Activated naive CD8-positive, alpha-beta T cell (primary cell): Measurements from ENCODE around the gene SLC17A2.

Source experiments
- H3K27ac Mint-ChIP-seq: one replicate; pipeline ENCODE4 v1.8.0; 2021; ENCODE audit warnings: mixed read lengths
- H3K27me3 Mint-ChIP-seq: one replicate; pipeline ENCODE4 v1.8.0; 2021; ENCODE audit warnings: mixed read lengths
- H3K36me3 Mint-ChIP-seq: one replicate; pipeline ENCODE4 v1.8.0; 2021; ENCODE audit warnings: mixed read lengths
- H3K4me1 Mint-ChIP-seq: one replicate; pipeline ENCODE4 v1.8.0; 2021; ENCODE audit warnings: low read depth, mixed read lengths
- H3K4me3 Mint-ChIP-seq: one replicate; pipeline ENCODE4 v1.8.0; 2021; ENCODE audit warnings: mild to moderate bottlenecking, mixed read lengths
- H3K9me3 Mint-ChIP-seq: one replicate; pipeline ENCODE4 v1.8.0; 2021; ENCODE audit warnings: low read depth, mixed read lengths

The SLC17A2 gene, protein sequence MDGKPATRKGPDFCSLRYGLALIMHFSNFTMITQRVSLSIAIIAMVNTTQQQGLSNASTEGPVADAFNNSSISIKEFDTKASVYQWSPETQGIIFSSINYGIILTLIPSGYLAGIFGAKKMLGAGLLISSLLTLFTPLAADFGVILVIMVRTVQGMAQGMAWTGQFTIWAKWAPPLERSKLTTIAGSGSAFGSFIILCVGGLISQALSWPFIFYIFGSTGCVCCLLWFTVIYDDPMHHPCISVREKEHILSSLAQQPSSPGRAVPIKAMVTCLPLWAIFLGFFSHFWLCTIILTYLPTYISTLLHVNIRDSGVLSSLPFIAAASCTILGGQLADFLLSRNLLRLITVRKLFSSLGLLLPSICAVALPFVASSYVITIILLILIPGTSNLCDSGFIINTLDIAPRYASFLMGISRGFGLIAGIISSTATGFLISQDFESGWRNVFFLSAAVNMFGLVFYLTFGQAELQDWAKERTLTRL

DNA sequence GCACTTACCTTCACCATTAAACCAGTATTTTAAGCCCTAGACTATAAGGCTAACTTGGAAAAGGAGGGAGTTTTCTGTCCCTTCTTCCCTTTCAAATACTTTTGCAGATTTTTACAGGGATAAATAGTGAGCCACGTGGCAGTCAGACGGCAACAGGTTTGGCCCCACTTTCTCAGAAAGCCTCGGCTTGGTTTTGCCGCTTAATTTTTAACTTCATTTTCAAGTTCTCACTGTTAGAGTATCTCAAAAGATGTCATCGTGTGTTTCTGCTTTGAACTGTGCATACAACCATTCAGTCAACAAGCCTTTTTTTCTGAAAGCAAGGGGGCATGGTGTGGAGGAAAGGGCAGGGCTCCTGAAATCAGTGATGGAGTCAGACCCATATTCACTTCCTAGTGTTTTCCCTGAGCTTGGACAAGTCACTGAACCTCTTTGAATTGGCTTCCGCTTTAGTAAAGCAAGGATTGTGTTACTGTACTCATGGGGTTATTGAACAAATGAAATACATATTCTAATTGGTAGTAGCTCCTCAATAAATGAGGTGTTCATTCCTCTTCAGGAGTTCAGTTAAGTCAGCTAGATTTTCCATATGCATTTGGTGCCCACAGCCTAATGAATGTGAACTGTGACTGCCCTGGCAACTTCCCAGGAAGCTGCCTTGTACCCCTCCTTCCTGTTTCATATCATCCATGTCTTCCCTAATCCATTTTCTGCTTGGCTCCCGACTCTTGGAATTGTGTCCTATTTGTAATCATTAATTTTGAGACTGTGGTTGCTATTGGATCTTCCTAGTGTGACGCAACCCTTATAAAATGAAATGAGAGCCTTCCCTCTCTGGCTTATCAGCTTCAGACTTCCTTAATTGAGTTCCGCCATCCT lies at the start of gene SLC17A2:
Gene SLC17A2, minus strand, starts transcription at position 160 of the 879 bp plus-strand sequence. CDS start 4,895 bp downstream, outside the sequence.
- Mint-ChIP-seq H3K4me1 (no peaks in the 10 kb centered on the region), H3K9me3 (no peaks in the 10 kb centered on the region), H3K36me3 (peaks cover 2% of the 10 kb centered on the region), H3K27me3 (peaks cover 1% of the 10 kb centered on the region), H3K4me3 (no peak within 1 kb of the TSS), H3K27ac (no peak within 1 kb of the TSS)

DNA sequence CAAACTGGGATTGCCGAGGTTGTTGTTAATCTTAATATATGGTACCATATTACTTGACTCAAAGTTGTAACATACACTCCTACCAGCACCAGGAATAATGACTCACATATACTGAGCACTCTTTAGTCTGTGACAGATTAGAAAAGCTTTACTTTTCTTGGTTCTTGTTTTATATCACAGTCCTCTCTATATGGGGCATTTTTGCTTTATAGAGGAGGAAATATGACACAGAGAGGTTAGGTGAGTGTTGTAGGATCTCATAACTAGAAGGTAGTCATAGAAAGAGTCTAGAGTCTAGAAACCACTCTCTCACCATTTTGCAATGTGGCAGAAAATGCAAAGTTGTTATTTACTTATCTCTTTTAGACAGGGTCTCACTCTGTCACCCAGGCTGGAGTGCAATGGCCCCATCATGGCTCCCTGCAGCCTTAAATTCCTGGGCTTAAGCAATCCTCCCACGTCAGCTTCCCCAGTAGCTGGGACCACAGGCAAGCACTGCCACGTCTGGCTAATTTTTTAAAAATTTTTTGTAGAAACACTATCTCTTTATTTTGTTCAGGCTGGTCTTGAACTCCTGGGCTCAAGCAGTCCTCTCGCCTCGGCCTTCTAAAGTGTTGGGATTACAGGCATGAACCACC lies 45.6 kb upstream of the SLC17A2 start:
- Mint-ChIP-seq H3K36me3 (peaks cover 5% of the 10 kb centered on the region), H3K4me1 (peaks cover 21% of the 10 kb centered on the region), H3K9me3 (no peaks in the 10 kb centered on the region), H3K27me3 (no peaks in the 10 kb centered on the region), H3K27ac (peak overlapping the region; percentile 35), H3K4me3 (no peak overlapping the region)

DNA sequence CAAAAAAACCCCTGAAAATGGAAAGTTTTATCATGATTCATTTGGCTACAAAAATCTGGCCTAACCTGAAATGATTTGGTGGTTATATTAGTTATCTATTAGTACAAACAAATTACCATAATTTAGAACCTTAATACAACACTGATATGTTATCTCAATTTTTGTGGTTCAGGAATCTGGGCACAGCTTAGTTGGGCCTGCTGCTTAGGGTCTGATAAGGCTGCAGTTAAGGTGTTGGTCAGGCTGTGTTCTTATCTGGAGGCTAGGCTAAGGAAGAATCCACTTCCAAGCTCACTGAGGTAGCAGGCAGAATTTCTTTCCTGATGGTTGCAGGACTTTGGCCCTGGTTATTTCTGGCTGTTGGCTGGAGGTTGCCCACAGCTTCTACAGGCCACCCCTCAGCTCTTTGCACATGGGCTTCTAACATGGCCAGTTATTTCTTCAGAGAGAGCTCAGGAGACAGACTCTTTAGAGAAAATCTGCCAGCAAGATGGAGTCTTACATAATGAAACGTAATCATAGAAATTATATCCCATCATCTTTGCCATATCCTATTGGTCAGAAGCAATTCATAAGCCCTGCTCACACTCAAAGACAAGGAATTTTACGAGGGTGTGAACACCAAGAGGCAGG lies 43.5 kb upstream of the SLC17A2 start:
- H3K27me3 Mint-ChIP-seq: no peaks in the 10 kb centered on the region
- H3K9me3 Mint-ChIP-seq: no peaks in the 10 kb centered on the region
- H3K36me3 Mint-ChIP-seq: peaks cover 9% of the 10 kb centered on the region
- no peak overlapping the region for H3K4me3 Mint-ChIP-seq
- peaks cover 32% of the 10 kb centered on the region for H3K4me1 Mint-ChIP-seq
- no peak overlapping the region for H3K27ac Mint-ChIP-seq

DNA sequence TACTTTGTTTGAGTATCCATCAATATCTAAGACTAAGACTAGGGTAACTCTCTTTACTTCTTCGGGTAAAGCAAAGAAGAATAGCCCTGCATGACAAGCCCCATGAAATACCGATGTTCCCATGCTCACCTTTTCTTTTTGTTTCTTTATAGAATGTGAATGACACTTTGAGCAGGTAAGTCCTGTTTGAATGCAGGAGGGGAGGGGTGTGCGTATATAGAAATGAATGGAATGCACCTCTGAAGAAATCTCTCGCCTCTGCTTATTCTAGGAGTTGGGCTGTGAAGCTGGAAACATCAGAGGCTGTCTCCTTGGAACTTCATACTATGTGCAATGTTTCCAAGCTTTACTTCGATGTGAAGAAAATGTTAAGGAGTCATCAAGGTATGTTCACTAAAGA lies 42.4 kb upstream of the SLC17A2 start:
- H3K4me3 Mint-ChIP-seq: no peak overlapping the region
- H3K27ac Mint-ChIP-seq: peak overlapping the region; percentile 18
- H3K36me3 Mint-ChIP-seq: peaks cover 18% of the 10 kb centered on the region
- H3K9me3 Mint-ChIP-seq: no peaks in the 10 kb centered on the region
- H3K27me3 Mint-ChIP-seq: no peaks in the 10 kb centered on the region
- peaks cover 43% of the 10 kb centered on the region for H3K4me1 Mint-ChIP-seq

DNA sequence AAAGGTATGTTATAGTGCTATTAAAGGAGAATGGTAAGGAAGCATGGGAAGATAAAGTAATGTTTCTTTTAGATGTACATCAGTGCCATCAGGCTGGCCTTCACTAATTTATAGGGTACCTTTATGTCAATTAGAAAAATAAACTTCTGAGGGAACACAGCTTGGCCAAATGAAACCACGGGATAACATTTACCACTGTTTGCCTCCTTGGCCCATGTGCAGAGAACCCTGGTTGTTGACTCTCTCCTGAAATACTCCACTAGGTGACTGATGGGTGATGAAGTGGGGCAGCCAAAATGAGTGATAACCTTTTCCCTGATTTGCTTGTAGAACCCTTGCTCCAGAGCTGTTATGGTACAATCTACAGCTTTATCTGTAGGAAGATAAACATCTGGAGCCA lies 41.6 kb upstream of the SLC17A2 start:
- Mint-ChIP-seq H3K27ac (peak overlapping the region; percentile 0), H3K36me3 (peaks cover 21% of the 10 kb centered on the region), H3K9me3 (no peaks in the 10 kb centered on the region), H3K4me3 (no peak overlapping the region), H3K4me1 (peaks cover 49% of the 10 kb centered on the region), H3K27me3 (no peaks in the 10 kb centered on the region)

DNA sequence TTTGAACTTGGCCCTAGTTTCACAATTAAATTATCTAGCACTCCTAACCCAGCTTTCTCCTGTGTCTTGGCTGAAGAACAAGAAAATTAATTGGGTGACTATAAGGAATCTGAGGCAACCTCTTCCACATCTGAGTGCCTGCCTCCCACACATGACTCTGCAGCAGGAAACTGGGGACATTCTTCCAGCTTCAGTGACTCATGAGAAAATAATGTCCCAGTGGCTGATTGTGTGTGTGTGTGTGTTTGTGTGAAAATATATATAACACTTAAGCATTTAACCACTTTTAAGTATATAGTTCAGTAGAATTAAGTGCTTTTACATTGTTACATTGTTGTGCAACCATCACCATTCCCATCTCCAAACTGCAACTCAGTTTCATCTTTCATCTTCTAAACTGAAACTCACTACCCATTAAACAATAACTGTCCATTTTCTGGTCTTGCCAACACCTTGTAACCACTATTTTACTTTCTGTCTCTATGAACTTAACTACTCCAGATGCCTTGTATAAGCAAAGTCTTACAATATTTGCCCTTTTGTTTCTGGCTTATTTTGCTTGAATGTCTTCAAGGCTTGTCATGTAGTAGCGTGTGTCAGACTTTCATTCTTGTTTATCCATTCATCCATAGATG lies 40.8 kb upstream of the SLC17A2 start:
- Mint-ChIP-seq H3K4me1 (peaks cover 51% of the 10 kb centered on the region), H3K27me3 (no peaks in the 10 kb centered on the region), H3K4me3 (no peak overlapping the region), H3K36me3 (peaks cover 29% of the 10 kb centered on the region), H3K9me3 (no peaks in the 10 kb centered on the region), H3K27ac (peak overlapping the region; percentile 2)

DNA sequence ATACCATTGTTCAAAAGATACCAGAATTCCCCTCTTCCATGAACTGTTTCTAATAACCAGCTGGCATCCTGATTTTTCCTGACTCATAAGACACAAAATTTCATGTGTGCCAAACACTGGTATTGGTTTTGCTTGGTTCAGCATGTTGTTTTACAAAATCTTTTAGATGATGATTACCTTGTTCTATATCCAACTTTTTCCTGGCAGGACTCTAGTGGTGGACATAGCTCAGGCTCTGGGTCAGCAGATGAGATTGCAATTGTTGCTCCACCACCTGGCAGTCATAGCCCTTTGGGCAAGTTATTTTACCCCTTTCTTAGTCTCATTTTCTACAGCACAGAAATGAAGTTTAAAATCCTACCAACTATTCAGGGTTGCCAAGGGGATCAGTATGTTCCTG lies 38.3 kb upstream of the SLC17A2 start:
- Mint-ChIP-seq H3K27ac (no peak overlapping the region), H3K4me3 (peak overlapping the region; percentile 55), H3K4me1 (peaks cover 68% of the 10 kb centered on the region), H3K9me3 (no peaks in the 10 kb centered on the region), H3K36me3 (peaks cover 30% of the 10 kb centered on the region), H3K27me3 (no peaks in the 10 kb centered on the region)

DNA sequence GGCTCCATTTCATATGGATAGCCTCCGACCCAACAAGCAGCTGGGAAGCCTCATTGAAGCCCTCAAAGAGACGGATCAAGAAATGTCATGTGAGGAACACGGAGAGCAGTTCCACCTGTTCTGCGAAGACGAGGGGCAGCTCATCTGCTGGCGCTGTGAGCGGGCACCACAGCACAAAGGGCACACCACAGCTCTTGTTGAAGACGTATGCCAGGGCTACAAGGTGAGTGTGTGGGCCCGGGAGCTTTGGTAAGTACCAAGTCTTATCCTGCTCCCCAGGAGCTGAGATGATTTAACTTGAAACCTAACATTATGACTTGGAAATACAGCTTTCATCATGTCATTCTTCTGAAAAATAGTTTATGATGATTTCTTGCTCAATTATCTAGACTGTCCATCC lies 36.2 kb upstream of the SLC17A2 start:
- Mint-ChIP-seq H3K36me3 (peaks cover 30% of the 10 kb centered on the region), H3K27me3 (no peaks in the 10 kb centered on the region), H3K4me1 (peaks cover 82% of the 10 kb centered on the region), H3K4me3 (peak overlapping the region; percentile 76), H3K9me3 (no peaks in the 10 kb centered on the region), H3K27ac (peak overlapping the region; percentile 64)

DNA sequence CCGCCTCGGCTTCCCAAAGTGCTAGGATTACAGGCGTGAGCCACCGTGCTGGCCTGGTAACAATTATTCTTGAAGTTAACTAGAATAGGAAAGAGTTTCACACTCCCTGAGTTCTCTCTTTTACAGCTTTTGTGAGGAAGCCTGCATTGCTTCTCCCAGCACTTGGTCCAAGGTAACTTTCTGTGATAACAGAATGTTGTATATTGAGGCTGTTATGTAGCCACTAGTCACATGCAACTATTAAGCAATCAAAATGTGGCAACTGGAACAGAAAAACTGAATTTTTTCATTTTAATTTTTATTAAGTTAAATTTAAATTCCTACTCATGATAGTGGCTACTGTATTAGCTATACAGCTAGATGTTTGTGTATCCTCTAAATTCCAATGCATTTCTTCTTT lies 34.6 kb upstream of the SLC17A2 start:
- H3K4me1 Mint-ChIP-seq: peaks cover 87% of the 10 kb centered on the region
- H3K9me3 Mint-ChIP-seq: peaks cover 5% of the 10 kb centered on the region
- peaks cover 30% of the 10 kb centered on the region for H3K36me3 Mint-ChIP-seq
- H3K27ac Mint-ChIP-seq: peak overlapping the region; percentile 30
- H3K27me3 Mint-ChIP-seq: no peaks in the 10 kb centered on the region
- H3K4me3 Mint-ChIP-seq: peak overlapping the region; percentile 76

DNA sequence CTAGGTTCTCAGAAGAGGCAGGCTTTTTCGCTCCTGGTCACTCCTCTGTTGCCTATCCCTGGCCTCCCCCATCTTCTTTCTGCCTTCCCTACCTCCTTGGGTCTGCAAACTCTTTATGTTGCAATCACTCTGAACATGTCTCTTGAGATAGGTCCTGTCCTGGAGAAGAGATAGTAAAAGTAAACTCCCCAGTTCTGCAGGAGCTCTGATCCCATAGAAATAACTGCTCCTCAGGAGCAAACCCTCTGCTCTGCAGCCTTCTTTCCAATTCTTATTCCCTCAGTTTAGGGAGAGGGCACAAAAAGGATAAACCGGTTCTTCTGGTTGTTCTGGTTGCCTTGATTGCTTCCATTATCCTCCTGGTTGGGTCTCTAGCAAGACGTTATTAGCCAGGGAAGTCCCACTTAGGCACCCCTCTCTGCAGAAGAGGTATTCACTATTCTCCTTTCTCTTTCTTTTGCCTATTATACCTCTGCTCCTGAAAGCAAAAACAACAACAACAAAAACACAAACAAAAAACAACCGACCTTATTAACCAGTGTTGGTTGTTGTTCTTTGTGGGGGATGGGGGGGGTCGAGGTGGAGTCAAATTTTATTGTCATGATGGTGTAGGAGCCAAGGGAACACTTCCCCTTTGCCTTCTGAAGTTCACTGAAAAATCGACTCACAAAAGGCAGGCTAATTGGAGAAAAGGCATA lies 33.1 kb upstream of the SLC17A2 start:
- no peaks in the 10 kb centered on the region for H3K27me3 Mint-ChIP-seq
- H3K4me3 Mint-ChIP-seq: peak overlapping the region; percentile 96
- peaks cover 5% of the 10 kb centered on the region for H3K9me3 Mint-ChIP-seq
- peaks cover 92% of the 10 kb centered on the region for H3K4me1 Mint-ChIP-seq
- H3K27ac Mint-ChIP-seq: peak overlapping the region; percentile 89
- H3K36me3 Mint-ChIP-seq: peaks cover 23% of the 10 kb centered on the region

DNA sequence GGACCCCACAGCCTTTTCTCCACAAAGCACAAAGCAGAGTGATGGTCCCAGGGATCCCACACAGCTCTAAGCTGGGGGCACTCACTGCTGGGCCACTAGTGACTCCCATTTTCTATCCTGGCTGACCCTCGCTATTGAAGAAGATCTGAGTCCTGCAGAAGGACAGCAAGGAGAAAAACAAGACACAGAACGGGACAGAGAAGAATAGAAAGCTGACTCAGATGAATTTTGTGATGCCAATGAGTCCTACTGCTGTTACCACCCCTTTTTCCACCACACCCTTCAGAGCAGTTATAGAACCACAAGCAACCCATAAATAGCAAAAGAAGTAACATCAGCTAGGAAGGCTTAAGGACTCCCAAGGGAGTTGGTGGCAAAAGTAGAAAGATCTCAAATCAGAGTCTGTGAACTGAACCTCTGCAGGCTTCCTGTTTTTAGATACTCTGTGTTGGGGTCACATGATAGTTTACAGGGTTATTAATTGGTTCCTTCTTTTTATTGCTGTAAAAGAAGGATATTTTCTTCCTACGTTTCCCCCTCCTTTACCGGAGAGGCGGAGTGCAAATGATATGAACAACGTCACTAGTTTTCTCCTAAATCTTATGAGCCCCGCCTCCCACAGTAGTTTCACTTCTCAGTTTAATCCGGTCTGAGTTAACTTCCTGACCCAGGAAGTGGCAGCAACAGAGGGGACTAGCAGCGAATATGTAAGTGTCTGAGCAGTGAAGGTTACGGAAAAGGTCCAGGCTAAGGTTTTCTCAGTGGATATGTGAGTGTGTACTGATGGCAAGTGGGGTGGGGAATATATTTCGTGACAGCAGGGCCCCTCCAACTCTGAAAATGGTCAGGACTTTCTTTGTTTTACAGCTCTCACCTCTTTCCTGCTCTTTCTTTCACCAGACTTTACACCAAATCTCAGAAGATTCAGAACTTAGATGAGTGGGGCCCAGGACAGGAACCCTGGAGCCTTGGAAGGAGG lies 31.9 kb upstream of the SLC17A2 start, which contains the start of gene TRIM38:
Gene TRIM38, plus strand, starts transcription at position 654 of the 979 bp plus-strand sequence. CDS start 3,721 bp downstream, outside the sequence.
- Mint-ChIP-seq H3K4me3 (peak within 1 kb of the TSS; percentile 96), H3K4me1 (peaks cover 87% of the 10 kb centered on the region)

DNA sequence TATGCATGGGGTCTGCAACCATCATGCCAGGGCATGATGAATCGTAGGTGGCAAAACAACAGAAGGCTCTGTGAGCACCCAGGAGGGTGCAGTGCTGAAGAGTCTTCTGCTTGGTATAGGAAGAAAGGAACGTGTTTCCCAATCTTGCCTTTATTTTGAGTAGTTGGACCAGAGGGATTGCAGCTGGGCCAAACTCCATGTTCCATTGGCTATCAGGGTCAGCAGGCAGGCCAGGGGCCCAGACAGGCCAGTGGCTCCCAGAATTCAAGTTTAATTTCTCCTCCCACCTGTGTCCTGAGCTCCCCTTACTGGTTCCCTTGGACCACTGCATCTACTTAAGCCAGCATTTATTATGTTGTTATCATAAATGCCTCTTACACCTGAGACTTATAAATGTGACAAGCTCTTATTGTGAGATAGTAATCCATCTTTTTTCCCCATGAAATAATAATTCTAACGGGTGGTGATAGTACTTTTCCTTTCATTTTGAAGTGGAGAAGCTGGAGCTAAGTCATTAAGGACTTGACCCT lies 31.2 kb upstream of the SLC17A2 start:
- Mint-ChIP-seq H3K27ac (peak overlapping the region; percentile 98), H3K4me3 (peak overlapping the region; percentile 96), H3K4me1 (peaks cover 79% of the 10 kb centered on the region), H3K36me3 (peaks cover 8% of the 10 kb centered on the region), H3K9me3 (peaks cover 5% of the 10 kb centered on the region), H3K27me3 (no peaks in the 10 kb centered on the region)

More for the DNA sequence above, 31.9 kb upstream of the SLC17A2 start, which contains the start of gene TRIM38:
- Mint-ChIP-seq H3K27me3 (no peaks in the 10 kb centered on the region), H3K36me3 (peaks cover 14% of the 10 kb centered on the region), H3K9me3 (peaks cover 5% of the 10 kb centered on the region), H3K27ac (peak within 1 kb of the TSS; percentile 98)
